T follicular helper cell (primary cell): Measurements from ENCODE around the gene IFI44.

Experiments used
- DNase-seq: peaks from one replicate; pipeline ENCODE4 v3.0.0-alpha.2; 2020; ENCODE audit warnings: low read depth

The IFI44 gene

GRCh38 chr1:78712467-78713051 lies 62.9 kb downstream of the IFI44 start:
- DNase-seq, result no peak

GRCh38 chr1:78713297-78713696 lies 63.7 kb downstream of the IFI44 start:
- DNase-seq, result no peak
